Astrocyte (in vitro differentiated cells and primary cell): ENCODE measurements around the gene PRKCE. TPM values are rescaled to one million over a fixed set of nuclear protein-coding genes. Genes with fewer than 3 reads are reported as not detected.

Experiments used
- DNase-seq: peaks from one replicate; pipeline ENCODE4 v3.0.0-alpha.2; 2010; ENCODE audit warnings: low read depth
- FAIRE-seq: peaks from 2 replicates; lab custom pipeline; 2011; peaks lifted over from hg19 to GRCh38; lab: Jason Lieb, UNC
- H2AFZ ChIP-seq: 2 replicates; pipeline ENCODE4 v1.6.0; 2012; ENCODE audit warnings: low read depth, low read length, inconsistent platforms
- H3K27ac ChIP-seq: 2 replicates; pipeline ENCODE4 v1.5.1; 2011; ENCODE audit warnings: low read depth, low read length, inconsistent platforms
- H3K27me3 ChIP-seq: 2 replicates; pipeline ENCODE4 v1.6.0; 2011; ENCODE audit warnings: low read length, inconsistent platforms; ENCODE audit not compliant: insufficient read depth
- H3K36me3 ChIP-seq: 2 replicates; pipeline ENCODE4 v1.5.1; 2011; ENCODE audit warnings: low read length, inconsistent platforms; ENCODE audit not compliant: insufficient read depth
- H3K4me1 ChIP-seq: 2 replicates; pipeline ENCODE4 v1.5.1; 2011; ENCODE audit warnings: low read length, inconsistent platforms; ENCODE audit not compliant: insufficient read depth
- H3K4me2 ChIP-seq: 2 replicates; pipeline ENCODE4 v1.6.0; 2012; ENCODE audit warnings: low read length, inconsistent platforms
- H3K4me3 ChIP-seq: 2 replicates; pipeline ENCODE4 v1.5.1; 2011; ENCODE audit warnings: low read depth, mild to moderate bottlenecking, low read length, inconsistent platforms; ENCODE audit not compliant: insufficient read depth
- H3K79me2 ChIP-seq: 2 replicates; pipeline ENCODE4 v1.6.0; 2012; ENCODE audit warnings: mild to moderate bottlenecking, low read length, inconsistent platforms; ENCODE audit not compliant: insufficient read depth
- H3K9ac ChIP-seq: 2 replicates; pipeline ENCODE4 v1.6.0; 2012; ENCODE audit warnings: mild to moderate bottlenecking, low read length, inconsistent platforms
- H3K9me3 ChIP-seq: 2 replicates; pipeline ENCODE4 v1.5.1; 2012; ENCODE audit warnings: low read depth, mild to moderate bottlenecking, low read length, inconsistent platforms; ENCODE audit not compliant: insufficient read depth
- H4K20me1 ChIP-seq: 2 replicates; pipeline ENCODE4 v1.6.0; 2012; ENCODE audit warnings: low read length, inconsistent platforms; ENCODE audit not compliant: insufficient read depth
- H3K27ac Mint-ChIP-seq: one replicate; pipeline ENCODE4 v1.8.0; 2021; ENCODE audit warnings: mild to moderate bottlenecking, mixed read lengths; ENCODE audit not compliant: unreplicated experiment
- H3K27me3 Mint-ChIP-seq: one replicate; pipeline ENCODE4 v1.8.0; 2021; ENCODE audit warnings: low read depth, mixed read lengths; ENCODE audit not compliant: unreplicated experiment
- H3K36me3 Mint-ChIP-seq: one replicate; pipeline ENCODE4 v1.8.0; 2021; ENCODE audit warnings: low read depth, mixed read lengths; ENCODE audit not compliant: unreplicated experiment
- H3K4me1 Mint-ChIP-seq: one replicate; pipeline ENCODE4 v1.8.0; 2021; ENCODE audit warnings: low read depth, mixed read lengths; ENCODE audit not compliant: unreplicated experiment
- H3K4me3 Mint-ChIP-seq: one replicate; pipeline ENCODE4 v1.8.0; 2021; ENCODE audit warnings: mild to moderate bottlenecking, moderate library complexity, mixed read lengths; ENCODE audit not compliant: unreplicated experiment
- H3K9me3 Mint-ChIP-seq: one replicate; pipeline ENCODE4 v1.8.0; 2021; ENCODE audit warnings: mild to moderate bottlenecking, mixed read lengths; ENCODE audit not compliant: unreplicated experiment
- EZH2 ChIP-seq: IDR thresholded peaks from 2 replicates; pipeline ENCODE4 v1.6.1; 2012; ENCODE audit warnings: mild to moderate bottlenecking, low read length, inconsistent platforms; ENCODE audit not compliant: insufficient read depth
- total RNA-seq: library from RNA; stranded (reverse); gene quantifications from 2 replicates; pipeline ENCODE4 v1.2.1, GENCODE V29; 2021
- TF ChIP-seq, protein P1 (sequence below): IDR thresholded peaks from 2 replicates; pipeline ENCODE4 v1.5.1; 2011; ENCODE audit warnings: low read depth, mild to moderate bottlenecking, inconsistent platforms, low read length, moderate library complexity; ENCODE audit not compliant: insufficient read depth

The PRKCE gene
- total RNA-seq, 1 donor from 2014 or later = 12.8 TPM

DNA sequence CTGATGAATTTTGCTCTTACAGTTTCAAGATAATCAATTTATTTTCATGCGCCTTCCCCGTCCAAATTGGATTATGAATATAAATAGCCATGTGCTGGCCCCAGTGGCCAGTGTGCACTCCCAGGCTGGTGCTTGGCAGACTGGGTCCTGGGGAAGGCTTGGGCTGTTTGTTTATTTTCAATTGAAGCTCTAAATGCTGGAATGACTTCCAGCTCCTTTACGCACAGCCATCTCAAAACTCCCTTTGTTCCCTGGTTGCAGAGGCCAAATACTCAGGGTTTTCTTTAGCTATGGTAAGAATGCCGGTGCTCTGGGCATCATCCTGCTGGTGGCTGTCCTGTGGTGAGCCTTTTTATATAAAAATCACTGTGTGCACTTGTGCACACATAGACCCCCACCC, 131.5 kb downstream of the PRKCE start:
- H2AFZ ChIP-seq = no peak overlapping the region
- no peaks in the 10 kb centered on the region for H3K9me3 Mint-ChIP-seq
- no peak overlapping the region for H3K27ac ChIP-seq
- no peak overlapping the region for H3K4me3 ChIP-seq
- H3K27ac Mint-ChIP-seq = no peak overlapping the region
- FAIRE-seq = no peak
- H3K4me1 Mint-ChIP-seq = no peaks in the 10 kb centered on the region
- no peaks in the 10 kb centered on the region for H3K79me2 ChIP-seq
- no peaks in the 10 kb centered on the region for H3K36me3 ChIP-seq
- TF ChIP-seq, protein P1, sequence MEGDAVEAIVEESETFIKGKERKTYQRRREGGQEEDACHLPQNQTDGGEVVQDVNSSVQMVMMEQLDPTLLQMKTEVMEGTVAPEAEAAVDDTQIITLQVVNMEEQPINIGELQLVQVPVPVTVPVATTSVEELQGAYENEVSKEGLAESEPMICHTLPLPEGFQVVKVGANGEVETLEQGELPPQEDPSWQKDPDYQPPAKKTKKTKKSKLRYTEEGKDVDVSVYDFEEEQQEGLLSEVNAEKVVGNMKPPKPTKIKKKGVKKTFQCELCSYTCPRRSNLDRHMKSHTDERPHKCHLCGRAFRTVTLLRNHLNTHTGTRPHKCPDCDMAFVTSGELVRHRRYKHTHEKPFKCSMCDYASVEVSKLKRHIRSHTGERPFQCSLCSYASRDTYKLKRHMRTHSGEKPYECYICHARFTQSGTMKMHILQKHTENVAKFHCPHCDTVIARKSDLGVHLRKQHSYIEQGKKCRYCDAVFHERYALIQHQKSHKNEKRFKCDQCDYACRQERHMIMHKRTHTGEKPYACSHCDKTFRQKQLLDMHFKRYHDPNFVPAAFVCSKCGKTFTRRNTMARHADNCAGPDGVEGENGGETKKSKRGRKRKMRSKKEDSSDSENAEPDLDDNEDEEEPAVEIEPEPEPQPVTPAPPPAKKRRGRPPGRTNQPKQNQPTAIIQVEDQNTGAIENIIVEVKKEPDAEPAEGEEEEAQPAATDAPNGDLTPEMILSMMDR = no peak
- no peak for TF ChIP-seq EZH2
- H3K36me3 Mint-ChIP-seq = no peaks in the 10 kb centered on the region
- H3K27me3 Mint-ChIP-seq = peaks cover 2% of the 10 kb centered on the region
- H4K20me1 ChIP-seq = peaks cover 13% of the 10 kb centered on the region
- no peak overlapping the region for H3K4me2 ChIP-seq
- H3K9ac ChIP-seq = no peak overlapping the region
- no peak for DNase-seq
- no peaks in the 10 kb centered on the region for H3K9me3 ChIP-seq
- H3K4me1 ChIP-seq = no peaks in the 10 kb centered on the region
- H3K27me3 ChIP-seq = no peaks in the 10 kb centered on the region
- H3K4me3 Mint-ChIP-seq = no peak overlapping the region

DNA sequence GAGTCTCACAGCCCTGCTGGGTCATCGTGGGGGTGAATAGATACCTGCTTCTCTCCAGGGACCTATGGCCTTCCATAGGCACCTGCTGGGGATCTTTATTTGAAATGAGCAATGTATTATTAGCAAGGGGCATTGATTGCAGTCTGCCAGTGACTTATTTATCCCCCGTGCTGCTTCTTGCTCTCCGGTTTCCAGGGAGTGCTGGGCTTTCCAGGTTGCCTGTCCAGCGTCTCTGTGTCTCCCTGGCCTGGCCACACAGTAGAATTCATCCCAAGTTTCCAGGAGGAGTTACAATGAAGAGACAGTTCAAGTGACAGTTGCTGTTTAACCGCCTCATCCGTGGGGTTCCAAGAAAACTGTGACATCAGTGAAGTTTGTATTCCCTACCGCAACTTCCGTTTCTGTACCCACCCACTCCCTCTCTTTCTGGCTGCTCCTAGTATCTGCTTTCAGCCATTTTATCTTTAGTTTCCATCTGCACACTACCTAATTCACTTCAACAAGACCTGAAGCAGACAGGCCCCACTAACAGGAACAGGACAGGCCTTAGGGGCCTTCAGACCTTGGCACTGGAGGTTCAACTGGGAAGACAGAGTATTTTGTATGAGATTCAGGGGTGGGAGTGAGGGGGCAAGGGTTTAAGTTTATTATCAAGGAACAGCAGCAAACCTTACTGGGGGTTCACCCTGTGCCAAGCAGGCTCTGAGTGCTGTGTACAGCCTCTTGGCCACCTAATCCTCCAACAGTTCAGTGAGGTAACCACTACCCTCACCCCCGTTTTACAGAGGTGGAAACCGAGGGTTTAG, 134.8 kb downstream of the PRKCE start:
- H3K27ac ChIP-seq = no peak overlapping the region

More for the DNA sequence above, 134.8 kb downstream of the PRKCE start:
- H3K27me3 Mint-ChIP-seq = peaks cover 6% of the 10 kb centered on the region
- TF ChIP-seq, protein P1 = no peak
- H3K4me1 Mint-ChIP-seq = no peaks in the 10 kb centered on the region
- DNase-seq = no peak
- no peaks in the 10 kb centered on the region for H3K79me2 ChIP-seq
- no peak overlapping the region for H2AFZ ChIP-seq
- no peak overlapping the region for H3K9ac ChIP-seq
- no peak overlapping the region for H3K4me3 Mint-ChIP-seq
- peaks cover 14% of the 10 kb centered on the region for H4K20me1 ChIP-seq
- H3K27me3 ChIP-seq = no peaks in the 10 kb centered on the region
- no peak overlapping the region for H3K27ac Mint-ChIP-seq
- H3K4me1 ChIP-seq = no peaks in the 10 kb centered on the region
- no peak overlapping the region for H3K4me3 ChIP-seq
- no peaks in the 10 kb centered on the region for H3K9me3 ChIP-seq
- no peak overlapping the region for H3K4me2 ChIP-seq
- no peaks in the 10 kb centered on the region for H3K9me3 Mint-ChIP-seq
- FAIRE-seq = no peak
- H3K36me3 Mint-ChIP-seq = no peaks in the 10 kb centered on the region
- no peaks in the 10 kb centered on the region for H3K36me3 ChIP-seq
